Neural progenitor cell (in vitro differentiated cells): Measurements from ENCODE around the gene SYNM.
"Not testable (repeated sequence)": the region's sequence is repeated elsewhere in the genome, so short reads cannot be mapped to it uniquely, and the experiment has no call there.

Experiments used
- EZH2 ChIP-seq: fragments of 200-600 bp; sonication (generic); IDR thresholded peaks from 2 replicates; pipeline ENCODE4 v1.6.1; 2017; ENCODE audit warnings: antibody characterized with exemption, mild to moderate bottlenecking, moderate library complexity
- TF ChIP-seq, protein P1 (sequence below): fragments of 200-600 bp; sonication (generic); IDR thresholded peaks from 2 replicates; pipeline ENCODE4 v1.5.1; 2017; ENCODE audit warnings: antibody characterized with exemption, mild to moderate bottlenecking

DNA sequence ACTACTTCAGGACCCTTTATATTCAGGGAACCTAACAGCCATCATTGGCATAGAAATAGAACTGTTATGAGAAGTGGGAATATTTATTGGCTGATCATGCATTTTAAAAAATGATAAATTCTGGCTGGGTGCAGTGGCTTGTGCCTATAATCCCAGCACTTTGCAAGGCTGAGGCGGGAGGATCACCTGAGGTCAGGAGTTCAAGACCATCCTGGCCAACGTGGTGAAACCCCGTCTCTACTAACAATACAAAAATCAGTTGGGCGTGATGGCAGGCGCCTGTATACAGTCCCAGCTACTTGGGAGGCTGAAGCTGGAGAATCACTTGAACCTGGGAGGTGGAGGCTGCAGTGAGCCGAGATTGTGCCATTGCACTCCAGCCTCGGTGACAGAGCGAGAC is 6.8 kb downstream of the SYNM start:
- TF ChIP-seq, protein P1, sequence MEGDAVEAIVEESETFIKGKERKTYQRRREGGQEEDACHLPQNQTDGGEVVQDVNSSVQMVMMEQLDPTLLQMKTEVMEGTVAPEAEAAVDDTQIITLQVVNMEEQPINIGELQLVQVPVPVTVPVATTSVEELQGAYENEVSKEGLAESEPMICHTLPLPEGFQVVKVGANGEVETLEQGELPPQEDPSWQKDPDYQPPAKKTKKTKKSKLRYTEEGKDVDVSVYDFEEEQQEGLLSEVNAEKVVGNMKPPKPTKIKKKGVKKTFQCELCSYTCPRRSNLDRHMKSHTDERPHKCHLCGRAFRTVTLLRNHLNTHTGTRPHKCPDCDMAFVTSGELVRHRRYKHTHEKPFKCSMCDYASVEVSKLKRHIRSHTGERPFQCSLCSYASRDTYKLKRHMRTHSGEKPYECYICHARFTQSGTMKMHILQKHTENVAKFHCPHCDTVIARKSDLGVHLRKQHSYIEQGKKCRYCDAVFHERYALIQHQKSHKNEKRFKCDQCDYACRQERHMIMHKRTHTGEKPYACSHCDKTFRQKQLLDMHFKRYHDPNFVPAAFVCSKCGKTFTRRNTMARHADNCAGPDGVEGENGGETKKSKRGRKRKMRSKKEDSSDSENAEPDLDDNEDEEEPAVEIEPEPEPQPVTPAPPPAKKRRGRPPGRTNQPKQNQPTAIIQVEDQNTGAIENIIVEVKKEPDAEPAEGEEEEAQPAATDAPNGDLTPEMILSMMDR: not testable (repeated sequence)
- not testable (repeated sequence) for TF ChIP-seq EZH2
